ENCODE results near the gene CACNA1G. TPM values are rescaled to one million over a fixed set of nuclear protein-coding genes. Genes with fewer than 3 reads are reported as not detected.
A peak's percentile ranks its signal among the peaks of the same experiment; 100 is the strongest.

Gene CACNA1G
- total and polyA plus RNA-seq, 2 experiments from 2014 or later = 0.06 to 0.97 TPM

GRCh38 chr17:50668838-50669581 lies 108.5 kb downstream of the CACNA1G start:
- Histone ChIP-seq H3F3A (ENCODE audit: insufficient read depth) (peaks cover 20% of the 10 kb centered on the region), H3K4me1 (ENCODE audit: insufficient read depth) (peaks cover 27% of the 10 kb centered on the region), H3K4me2 (ENCODE audit: unreplicated experiment) (no peak overlapping the region), H3K27me3 (replicated peaks; ENCODE audit: insufficient read depth) (no peaks in the 10 kb centered on the region), H2AFZ (peak overlapping the region; percentile 26; the same call in 1 of the 2 replicates), H4K20me1 (ENCODE audit: insufficient read depth) (no peaks in the 10 kb centered on the region), H3K9me2 (ENCODE audit: insufficient read depth) (no peaks in the 10 kb centered on the region), H3K36me3 (ENCODE audit: low read depth) (no peaks in the 10 kb centered on the region), H3K27ac (no peak overlapping the region), H3K79me2 (ENCODE audit: insufficient read depth) (no peaks in the 10 kb centered on the region), H3K4me3 (no peak overlapping the region), H3K9me3 (ENCODE audit: low read depth) (no peaks in the 10 kb centered on the region), H3K9ac (peak overlapping the region; percentile 25; the same call in 1 of the 2 replicates)
- DNase-seq = no peak
- in situ Hi-C loops (cut with MboI) = no loop called here
- 91 to 96% methylated on average over 9 of the region's 9 CpGs for WGBS, 2 experiments (ENCODE audit: low coverage in 1 of 2, low lambda C conversion rate in 2 of 2, missing lambda C conversion rate in 2 of 2)
- no peak for TF ChIP-seq EZH2phosphoT487 (IDR thresholded peaks at IDR 0.05; ENCODE audit: insufficient read depth, low read depth)
- TF ChIP-seq EZH2 (IDR thresholded peaks at IDR 0.05; ENCODE audit: insufficient read depth, poor library complexity, severe bottlenecking) = no peak

- in situ Hi-C loops (cut with MboI) = no loop called here
- H2AFZ ChIP-seq = no peak overlapping the region
Measured at GRCh38 chr17:50672071-50672470, 111.6 kb downstream of the CACNA1G start.

GRCh38 chr17:50672831-50673551 lies 112.5 kb downstream of the CACNA1G start:
- H3F3A ChIP-seq (ENCODE audit: insufficient read depth) = peaks cover 20% of the 10 kb centered on the region
- H3K9me2 ChIP-seq (ENCODE audit: insufficient read depth) = no peaks in the 10 kb centered on the region
- in situ Hi-C loops (cut with MboI) = no loop called here
- H3K4me3 ChIP-seq = no peak overlapping the region
- no peak for TF ChIP-seq EZH2phosphoT487 (IDR thresholded peaks at IDR 0.05; ENCODE audit: insufficient read depth, low read depth)
- TF ChIP-seq EZH2 (IDR thresholded peaks at IDR 0.05; ENCODE audit: insufficient read depth, poor library complexity, severe bottlenecking) = no peak
- H4K20me1 ChIP-seq (ENCODE audit: insufficient read depth) = no peaks in the 10 kb centered on the region
- no peaks in the 10 kb centered on the region for H3K79me2 ChIP-seq (ENCODE audit: insufficient read depth)
- H2AFZ ChIP-seq = no peak overlapping the region
- 94% methylated on average over 20 of the region's 20 CpGs for WGBS, 2 experiments (ENCODE audit: low coverage in 1 of 2, low lambda C conversion rate in 2 of 2, missing lambda C conversion rate in 2 of 2)
- H3K27ac ChIP-seq = no peak overlapping the region
- H3K36me3 ChIP-seq (ENCODE audit: low read depth) = no peaks in the 10 kb centered on the region
- H3K4me2 ChIP-seq (ENCODE audit: unreplicated experiment) = no peak overlapping the region
- H3K4me1 ChIP-seq (ENCODE audit: insufficient read depth) = peaks cover 22% of the 10 kb centered on the region
- no peak for DNase-seq
- H3K9ac ChIP-seq = no peak overlapping the region
- H3K9me3 ChIP-seq (ENCODE audit: low read depth) = no peaks in the 10 kb centered on the region
- no peaks in the 10 kb centered on the region for H3K27me3 ChIP-seq (replicated peaks; ENCODE audit: insufficient read depth)

More at GRCh38 chr17:50672071-50672470, 111.6 kb downstream of the CACNA1G start:
- Histone ChIP-seq H3K36me3 (ENCODE audit: low read depth) (no peaks in the 10 kb centered on the region), H3K9ac (no peak overlapping the region), H3K27ac (no peak overlapping the region), H3K9me2 (ENCODE audit: insufficient read depth) (no peaks in the 10 kb centered on the region), H3K4me3 (no peak overlapping the region), H3K4me2 (ENCODE audit: unreplicated experiment) (no peak overlapping the region), H3K9me3 (ENCODE audit: low read depth) (no peaks in the 10 kb centered on the region), H3K27me3 (replicated peaks; ENCODE audit: insufficient read depth) (no peaks in the 10 kb centered on the region), H3F3A (ENCODE audit: insufficient read depth) (peaks cover 20% of the 10 kb centered on the region), H4K20me1 (ENCODE audit: insufficient read depth) (no peaks in the 10 kb centered on the region), H3K4me1 (ENCODE audit: insufficient read depth) (peaks cover 27% of the 10 kb centered on the region), H3K79me2 (ENCODE audit: insufficient read depth) (no peaks in the 10 kb centered on the region)
- no peak for DNase-seq
- 96 to 98% methylated on average over 5 of the region's 5 CpGs for WGBS, 2 experiments (ENCODE audit: low coverage in 1 of 2, low lambda C conversion rate in 2 of 2, missing lambda C conversion rate in 2 of 2)
- TF ChIP-seq EZH2phosphoT487 (IDR thresholded peaks at IDR 0.05; ENCODE audit: insufficient read depth, low read depth) (no peak), EZH2 (IDR thresholded peaks at IDR 0.05; ENCODE audit: insufficient read depth, poor library complexity, severe bottlenecking) (no peak)

GRCh38 chr17:50675190-50675589 lies 114.7 kb downstream of the CACNA1G start:
- Histone ChIP-seq H3K36me3 (ENCODE audit: low read depth) (no peaks in the 10 kb centered on the region), H3K9me3 (ENCODE audit: low read depth) (no peaks in the 10 kb centered on the region), H3K9ac (no peak overlapping the region), H3K4me1 (ENCODE audit: insufficient read depth) (peaks cover 12% of the 10 kb centered on the region), H3K4me2 (ENCODE audit: unreplicated experiment) (no peak overlapping the region), H3K79me2 (ENCODE audit: insufficient read depth) (no peaks in the 10 kb centered on the region), H3K9me2 (ENCODE audit: insufficient read depth) (no peaks in the 10 kb centered on the region), H3K27me3 (replicated peaks; ENCODE audit: insufficient read depth) (no peaks in the 10 kb centered on the region), H2AFZ (no peak overlapping the region), H3F3A (ENCODE audit: insufficient read depth) (peaks cover 11% of the 10 kb centered on the region), H3K27ac (no peak overlapping the region), H4K20me1 (ENCODE audit: insufficient read depth) (no peaks in the 10 kb centered on the region), H3K4me3 (no peak overlapping the region)
- TF ChIP-seq EZH2 (IDR thresholded peaks at IDR 0.05; ENCODE audit: insufficient read depth, poor library complexity, severe bottlenecking) = no peak
- WGBS, 2 experiments (ENCODE audit: low coverage in 1 of 2, low lambda C conversion rate in 2 of 2, missing lambda C conversion rate in 2 of 2) = 52 to 71% methylated on average over 3 of the region's 3 CpGs
- no peak for DNase-seq
- in situ Hi-C loops (cut with MboI) = no loop called here
